HG02678 (cell line): ENCODE measurements around the gene NTN5.
"Not testable (repeated sequence)": the region's sequence is repeated elsewhere in the genome, so short reads cannot be mapped to it uniquely, and the experiment has no call there.

Experiments used
- ATAC-seq: cut with Tn5 transposase; IDR thresholded peaks from one replicate; pipeline ENCODE4 v1.9.1; 2021; ENCODE audit warnings: mild to moderate bottlenecking, moderate library complexity; ENCODE audit not compliant: unreplicated experiment

The NTN5 gene

GRCh38 chr19:48698046-48698445, 25.2 kb upstream of the NTN5 start:
- ATAC-seq: no peak

- no peak for ATAC-seq
Observed at GRCh38 chr19:48696353-48697010, 23.7 kb upstream of the NTN5 start.

- ATAC-seq: no peak
Observed at GRCh38 chr19:48695743-48696352, 23.0 kb upstream of the NTN5 start, which contains the start of gene FUT2. Gene FUT2, plus strand, starts transcription at chr19:48695971. Its CDS starts 6,986 bp downstream, at chr19:48702957.

GRCh38 chr19:48693629-48694028, 20.8 kb upstream of the NTN5 start:
- ATAC-seq: not testable (repeated sequence)

- no peak for ATAC-seq
Observed at GRCh38 chr19:48689449-48689848, 16.6 kb upstream of the NTN5 start.

GRCh38 chr19:48687776-48688175, 15.0 kb upstream of the NTN5 start:
- no peak for ATAC-seq

- not testable (repeated sequence) for ATAC-seq
Observed at GRCh38 chr19:48686637-48687036, 13.8 kb upstream of the NTN5 start.

GRCh38 chr19:48686088-48686487, 13.3 kb upstream of the NTN5 start:
- no peak for ATAC-seq

- no peak for ATAC-seq
Observed at GRCh38 chr19:48685583-48685982, 12.8 kb upstream of the NTN5 start.

GRCh38 chr19:48683349-48683748, 10.5 kb upstream of the NTN5 start:
- ATAC-seq: no peak

GRCh38 chr19:48681127-48681470, 8.3 kb upstream of the NTN5 start:
- no peak for ATAC-seq

- no peak for ATAC-seq
Observed at GRCh38 chr19:48680436-48681126, 7.8 kb upstream of the NTN5 start.

GRCh38 chr19:48680006-48680405, 7.2 kb upstream of the NTN5 start:
- not testable (repeated sequence) for ATAC-seq

GRCh38 chr19:48678201-48678600, 5.4 kb upstream of the NTN5 start:
- no peak for ATAC-seq

- no peak for ATAC-seq
Observed at GRCh38 chr19:48676887-48677286, 4.1 kb upstream of the NTN5 start.

GRCh38 chr19:48676487-48676886, 3.7 kb upstream of the NTN5 start:
- no peak for ATAC-seq

- ATAC-seq: no peak
Observed at GRCh38 chr19:48674921-48675824, 2.4 kb upstream of the NTN5 start.

GRCh38 chr19:48674216-48674809, 1.5 kb upstream of the NTN5 start:
- ATAC-seq: no peak

GRCh38 chr19:48673436-48674100, 751 bp upstream of the NTN5 start:
- no peak for ATAC-seq

GRCh38 chr19:48671446-48671995, 1.3 kb downstream of the NTN5 start:
- ATAC-seq: no peak
